Fibroblast of upper back skin (primary cell): ENCODE data around the gene PDE8B.
A peak's percentile ranks its signal among the peaks of the same experiment; 100 is the strongest.

ENCODE experiments used
- DNase-seq: peaks from one replicate; pipeline ENCODE4 v3.0.0-alpha.2; 2013

PDE8B gene

GRCh38 chr5:77295863-77296378, 85.4 kb downstream of the PDE8B start:
- DNase-seq = no peak

GRCh38 chr5:77298146-77298545, 87.7 kb downstream of the PDE8B start:
- no peak for DNase-seq

- no peak for DNase-seq
Measured at GRCh38 chr5:77300451-77300850, 90.0 kb downstream of the PDE8B start.

GRCh38 chr5:77301447-77301883, 91.0 kb downstream of the PDE8B start:
- DNase-seq = peak; percentile 74

- DNase-seq = no peak
Measured at GRCh38 chr5:77302247-77302646, 91.8 kb downstream of the PDE8B start.

- no peak for DNase-seq
Measured at GRCh38 chr5:77302653-77303052, 92.2 kb downstream of the PDE8B start.

- no peak for DNase-seq
Measured at GRCh38 chr5:77304388-77304787, 93.9 kb downstream of the PDE8B start.

- DNase-seq = no peak
Measured at GRCh38 chr5:77305222-77305846, 94.9 kb downstream of the PDE8B start.

- peak; percentile 82 for DNase-seq
Measured at GRCh38 chr5:77305956-77306355, 95.5 kb downstream of the PDE8B start.

GRCh38 chr5:77306531-77306930, 96.1 kb downstream of the PDE8B start:
- DNase-seq = no peak

GRCh38 chr5:77308154-77308960, 97.9 kb downstream of the PDE8B start:
- no peak for DNase-seq

GRCh38 chr5:77309140-77309539, 98.7 kb downstream of the PDE8B start:
- no peak for DNase-seq

GRCh38 chr5:77310494-77311213, 100.2 kb downstream of the PDE8B start:
- no peak for DNase-seq

GRCh38 chr5:77311214-77311571, 100.7 kb downstream of the PDE8B start:
- no peak for DNase-seq

GRCh38 chr5:77312413-77312812, 101.9 kb downstream of the PDE8B start:
- no peak for DNase-seq

GRCh38 chr5:77316871-77317661, 106.6 kb downstream of the PDE8B start:
- peak; percentile 19 for DNase-seq

- no peak for DNase-seq
Measured at GRCh38 chr5:77318060-77318459, 107.6 kb downstream of the PDE8B start.

GRCh38 chr5:77319117-77319804, 108.8 kb downstream of the PDE8B start:
- DNase-seq = no peak

- DNase-seq = no peak
Measured at GRCh38 chr5:77321793-77322394, 111.4 kb downstream of the PDE8B start.

GRCh38 chr5:77322406-77322805, 111.9 kb downstream of the PDE8B start:
- DNase-seq = no peak

GRCh38 chr5:77325921-77326541, 115.6 kb downstream of the PDE8B start:
- no peak for DNase-seq
